Stimulated activated CD8-positive, alpha-beta memory T cell treated with anti-CD3 and anti-CD28 coated beads, Interleukin-7, amount 100 ng/mL, for 4 hours (primary cell): ENCODE data around the gene PHGDH.
"Not testable (repeated sequence)": the region's sequence is repeated elsewhere in the genome, so short reads cannot be mapped to it uniquely, and the experiment has no call there.

ENCODE experiments used
- DNase-seq, 2 donors: peaks; one replicate each; pipeline ENCODE4 v3.0.0-alpha.2; 2020; ENCODE audit warnings: low read depth in 2 of 2

Gene PHGDH

DNA sequence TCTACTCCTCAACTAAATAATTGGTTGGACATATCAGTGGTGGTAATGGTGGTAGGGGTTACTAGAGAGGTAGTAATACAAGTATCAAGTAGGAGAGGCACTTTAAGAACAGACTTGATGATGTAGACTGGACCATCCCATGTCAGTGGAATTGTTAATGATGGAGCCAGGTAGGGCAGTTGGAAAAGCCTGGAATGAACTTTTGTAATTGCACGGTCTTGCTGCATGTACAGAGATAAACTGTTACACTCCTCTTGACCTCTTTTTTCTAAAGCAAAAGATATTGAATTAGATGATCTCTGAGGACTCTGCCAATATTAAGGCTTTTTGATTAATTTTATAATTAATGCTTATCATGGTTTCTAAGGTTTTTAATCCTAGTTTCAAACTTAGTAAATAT lies 51.2 kb downstream of the PHGDH start:
- no peak for DNase-seq

DNA sequence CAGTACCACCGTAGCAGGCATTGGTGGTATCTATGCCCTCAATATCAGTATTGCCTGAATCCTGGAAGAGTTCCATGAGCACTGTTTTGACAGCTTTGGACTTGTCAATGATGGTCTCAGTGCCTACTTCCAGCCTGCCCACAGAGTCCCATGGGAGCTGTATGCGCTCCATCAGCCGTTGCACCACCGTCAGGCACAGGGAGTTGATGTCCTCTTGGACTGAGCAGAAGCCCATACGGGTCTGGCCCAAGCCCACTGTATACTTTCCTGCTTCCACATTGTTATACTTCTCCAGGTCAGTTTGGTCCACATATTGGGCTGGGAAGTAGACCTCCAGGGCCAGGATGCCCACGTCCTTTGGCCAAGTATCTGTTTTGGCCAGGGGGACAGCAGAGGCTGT lies 52.5 kb downstream of the PHGDH start:
- no peak for DNase-seq

DNA sequence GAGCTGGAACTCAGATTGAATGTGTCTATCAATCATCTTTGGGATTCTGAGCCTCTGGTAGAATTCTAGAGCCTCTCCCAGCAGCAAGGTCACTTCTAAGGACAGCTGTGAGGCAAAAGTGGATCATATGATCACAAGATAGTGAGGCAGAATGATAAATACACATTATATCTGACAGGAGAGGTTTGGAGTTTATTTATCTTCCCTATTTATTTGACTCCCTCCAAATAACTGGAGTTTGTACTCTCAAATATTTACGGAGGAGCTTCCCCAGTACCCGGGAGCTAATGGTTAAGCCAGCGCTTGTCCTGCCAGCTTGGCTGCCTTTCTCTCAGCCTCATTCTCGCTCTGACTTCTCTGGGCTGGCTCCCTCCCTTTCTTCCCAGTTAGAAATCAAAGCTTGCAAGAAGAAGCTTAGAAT lies 54.6 kb downstream of the PHGDH start:
- no peak for DNase-seq

DNA sequence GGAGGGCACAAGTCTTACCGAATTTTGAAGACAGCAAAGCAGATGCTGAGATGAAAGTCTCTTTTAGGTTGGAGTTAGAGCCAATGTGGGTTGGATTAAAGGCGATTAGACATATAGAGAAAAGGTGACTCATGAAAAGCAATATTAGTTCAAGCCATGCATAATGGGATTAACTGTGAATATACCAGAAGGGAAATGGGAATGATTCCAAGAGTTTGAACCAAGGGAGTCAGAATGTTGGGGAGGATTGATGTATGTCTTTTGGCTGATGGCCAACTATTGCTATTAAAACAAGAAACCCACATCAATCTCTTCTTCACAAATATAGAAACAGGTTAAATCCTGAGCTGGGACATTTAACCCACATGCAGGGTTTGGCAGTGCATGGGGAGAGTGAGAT lies 55.8 kb downstream of the PHGDH start:
- no peak for DNase-seq

DNA sequence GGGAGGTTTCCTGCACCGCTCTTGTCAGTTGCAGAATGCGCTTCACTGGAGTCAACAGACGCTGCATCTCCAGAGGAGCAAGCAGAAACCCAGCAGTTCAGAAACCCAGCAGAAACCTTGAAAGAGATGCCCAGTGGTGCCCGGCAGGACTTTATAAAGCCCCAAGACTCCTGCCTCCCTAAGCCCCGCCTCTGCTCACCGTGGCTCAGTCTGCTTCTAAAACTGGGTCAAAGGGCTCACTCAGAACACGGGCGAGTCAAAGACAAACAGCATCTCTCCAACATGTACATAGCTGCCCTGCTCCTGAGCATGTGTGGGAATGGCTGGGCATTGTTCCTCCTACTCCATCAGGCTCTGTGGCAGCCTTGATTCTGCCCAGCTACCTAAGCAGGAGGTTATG lies 57.0 kb downstream of the PHGDH start, which contains the start of gene HMGCS2:
HMGCS2 (minus strand) TSS at position 128 of the 400 bp plus-strand sequence; CDS start at position 67, 61 bp downstream.
- no peak for DNase-seq

DNA sequence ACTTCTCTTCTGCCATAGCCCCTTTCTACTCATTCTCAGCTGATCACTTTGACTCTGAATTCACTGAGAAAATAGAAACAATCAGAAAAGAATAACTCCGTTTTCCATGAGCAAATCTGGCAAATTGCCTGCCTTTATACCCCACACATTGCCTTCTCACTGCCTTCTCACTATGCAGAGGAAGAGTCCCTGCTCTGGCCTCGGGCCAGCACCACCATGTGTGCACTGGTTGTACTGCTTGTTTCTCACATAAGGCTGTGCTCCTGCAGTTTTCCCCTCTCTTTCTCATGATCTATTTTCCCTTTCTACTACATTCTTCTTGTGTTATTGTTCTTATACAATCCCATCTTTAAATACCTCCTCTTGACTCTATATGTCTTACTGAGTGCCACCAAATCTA lies 59.3 kb downstream of the PHGDH start:
- no peak for DNase-seq

DNA sequence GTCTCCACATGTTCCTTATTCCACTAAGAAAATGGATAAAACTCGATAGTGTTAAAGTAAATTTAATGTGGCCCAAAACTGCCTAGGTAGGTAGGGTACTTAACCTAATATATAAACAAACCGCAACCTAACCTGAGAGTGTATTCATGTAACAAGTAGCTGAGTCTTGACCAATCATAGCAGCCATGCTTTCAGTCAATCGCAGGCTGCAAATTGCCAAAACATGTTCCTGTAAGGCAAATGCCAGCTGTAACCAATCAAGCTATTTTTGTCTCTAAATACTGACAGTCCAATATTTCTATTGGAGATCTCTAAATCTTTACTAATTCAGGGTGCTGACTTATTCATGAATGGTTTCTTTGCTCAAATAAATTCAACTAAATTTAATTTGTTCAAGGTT lies 60.0 kb downstream of the PHGDH start:
- DNase-seq = no peak

DNA sequence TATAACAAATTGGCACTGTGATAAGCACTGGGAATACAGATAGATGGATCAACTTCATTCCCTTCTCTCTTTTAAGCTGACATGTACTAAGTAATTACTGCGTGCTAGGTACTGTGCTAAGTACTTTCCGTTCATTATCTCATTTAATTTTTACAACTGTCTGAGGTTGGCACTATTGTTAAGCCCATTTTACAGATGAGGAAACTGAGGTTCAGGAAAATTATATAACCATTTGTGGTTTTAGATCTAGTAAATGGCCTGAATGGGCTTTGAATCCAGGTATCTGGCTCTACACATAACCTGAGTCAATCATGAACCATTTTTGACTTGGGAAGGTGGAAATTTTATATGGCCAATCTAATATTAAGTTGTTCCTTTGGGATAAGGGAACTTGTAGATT lies 60.6 kb downstream of the PHGDH start:
- no peak for DNase-seq

DNA sequence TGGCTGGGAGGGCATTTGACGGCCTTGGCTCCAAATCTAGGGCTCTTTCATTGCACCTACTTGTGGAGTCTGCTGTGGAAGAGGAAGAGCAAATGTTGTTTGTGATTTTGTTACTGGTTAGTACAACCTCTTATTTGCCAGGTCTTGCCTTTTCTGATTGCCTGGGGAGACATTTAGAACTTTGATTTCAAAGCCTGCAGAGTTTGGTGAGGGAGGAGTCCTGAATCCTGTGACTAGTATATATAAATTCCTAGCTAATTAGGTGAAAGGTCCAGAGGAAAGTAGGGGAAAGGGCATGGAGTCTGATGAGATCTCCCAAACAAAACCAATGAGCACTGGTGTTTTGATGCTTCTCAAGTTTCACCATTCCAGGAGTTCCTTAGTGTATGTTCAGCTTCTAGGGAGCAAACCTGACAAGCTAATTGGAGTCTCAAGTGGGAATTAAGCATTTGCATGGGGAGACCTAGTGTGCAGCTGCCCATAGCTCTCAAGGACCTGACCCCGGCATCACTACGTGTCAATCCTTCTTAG lies 62.0 kb downstream of the PHGDH start:
- no peak for DNase-seq

DNA sequence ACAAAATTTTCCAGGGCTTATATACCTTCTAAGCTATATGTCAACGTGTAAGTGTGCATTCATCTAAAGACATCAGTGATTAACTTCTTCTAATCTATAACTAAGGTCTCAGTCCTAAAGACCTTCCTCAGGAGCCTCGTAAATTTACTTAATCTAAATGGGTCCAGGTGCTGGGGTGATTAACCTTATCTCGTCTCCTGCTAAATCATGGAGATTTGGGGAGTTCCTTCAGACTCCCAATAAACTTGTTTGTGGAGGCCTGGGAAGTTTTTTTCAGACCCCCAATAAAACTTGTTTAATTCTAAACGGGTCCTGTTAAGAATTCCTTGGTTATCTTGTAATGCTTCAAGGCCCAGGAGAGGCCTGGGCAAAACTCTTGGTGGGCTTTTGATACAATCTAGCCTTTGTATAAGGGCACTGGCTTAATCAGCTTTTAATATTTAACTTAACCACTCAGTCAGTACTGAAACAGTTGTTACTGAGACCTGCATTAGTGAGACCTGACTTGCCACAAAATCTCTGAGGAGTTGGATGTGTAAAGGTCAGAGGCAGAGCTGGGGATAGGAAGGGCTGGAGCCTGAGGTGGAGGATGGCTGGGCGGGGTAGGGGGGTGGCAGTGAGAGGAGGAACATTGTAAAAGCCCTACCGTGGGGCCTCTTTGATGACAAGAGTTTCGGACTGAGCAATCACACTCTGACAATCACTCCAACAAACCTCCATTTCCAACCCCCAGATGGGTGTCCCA lies 63.2 kb downstream of the PHGDH start:
- no peak for DNase-seq

DNA sequence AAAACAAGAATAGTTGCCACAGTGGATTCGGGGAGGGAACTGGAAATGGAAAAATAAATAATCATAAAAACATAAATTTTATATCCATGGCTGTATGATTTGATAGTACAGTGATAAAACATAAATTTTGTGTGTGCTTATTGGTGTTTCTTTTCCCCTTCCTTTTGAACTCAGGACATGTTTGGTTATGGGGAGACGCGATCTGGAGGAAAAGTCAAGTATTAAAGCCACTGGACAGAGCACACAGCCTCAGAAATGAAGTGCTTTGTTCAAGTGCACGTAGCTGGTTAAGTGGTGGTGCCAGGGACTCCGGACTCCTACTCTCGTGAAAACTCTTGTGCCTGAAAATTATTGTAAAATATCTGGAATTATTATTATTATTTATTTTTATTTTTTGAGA lies 66.6 kb downstream of the PHGDH start:
- DNase-seq = no peak

DNA sequence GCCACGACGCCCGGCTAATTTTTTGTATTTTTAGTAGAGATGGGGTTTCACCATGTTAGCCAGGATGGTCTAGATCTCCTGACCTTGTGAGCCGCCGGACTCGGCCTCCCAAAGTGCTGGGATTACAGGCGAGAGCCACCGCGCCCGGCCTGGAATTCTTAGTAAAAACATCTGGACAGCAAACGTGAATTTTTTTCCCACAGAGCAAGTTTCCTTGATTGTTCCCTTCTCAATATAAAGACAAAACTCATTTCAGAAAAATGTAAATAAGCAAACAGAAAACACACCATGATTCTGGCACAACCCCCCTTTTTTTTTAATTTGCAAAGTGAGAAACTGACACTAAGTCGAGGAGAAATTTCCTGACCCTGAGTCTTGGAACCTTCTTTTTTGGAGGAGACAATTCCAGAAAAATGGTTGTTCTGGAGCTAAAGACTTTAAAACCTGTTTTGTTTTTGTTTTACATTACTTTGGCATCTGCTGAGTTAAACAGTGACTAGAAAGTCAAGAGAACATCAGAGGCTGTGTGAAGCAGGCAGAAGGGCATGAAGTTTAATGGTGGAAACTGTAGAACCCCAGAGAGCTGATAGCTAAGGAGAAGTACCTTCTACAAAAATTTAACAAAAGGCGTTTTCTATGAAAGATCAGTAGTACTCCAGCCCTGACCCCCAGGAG lies 67.3 kb downstream of the PHGDH start:
- no peak for DNase-seq

DNA sequence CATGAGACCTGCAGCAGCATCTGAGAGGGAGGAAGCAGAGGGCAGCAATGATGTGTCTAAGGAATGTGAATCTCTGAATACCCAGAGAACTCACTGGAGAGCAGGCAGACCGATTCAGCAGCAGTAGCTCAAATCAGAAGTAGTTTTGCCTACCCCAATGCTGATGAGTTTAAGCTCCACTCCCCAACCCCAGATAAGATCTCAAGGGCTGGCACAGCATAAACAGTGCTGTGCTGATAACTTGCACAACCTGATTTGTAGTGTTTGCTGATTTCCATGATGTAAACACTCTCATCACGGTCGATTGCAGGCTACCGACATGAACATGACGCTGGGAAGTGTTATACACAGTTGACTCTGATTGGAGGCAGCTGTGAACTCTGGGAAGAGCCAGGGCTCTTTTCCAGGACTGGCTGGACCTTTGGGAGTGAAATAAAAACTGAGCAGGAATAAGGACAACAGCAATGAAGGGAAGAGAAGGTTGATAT lies 68.2 kb downstream of the PHGDH start:
- DNase-seq = no peak

DNA sequence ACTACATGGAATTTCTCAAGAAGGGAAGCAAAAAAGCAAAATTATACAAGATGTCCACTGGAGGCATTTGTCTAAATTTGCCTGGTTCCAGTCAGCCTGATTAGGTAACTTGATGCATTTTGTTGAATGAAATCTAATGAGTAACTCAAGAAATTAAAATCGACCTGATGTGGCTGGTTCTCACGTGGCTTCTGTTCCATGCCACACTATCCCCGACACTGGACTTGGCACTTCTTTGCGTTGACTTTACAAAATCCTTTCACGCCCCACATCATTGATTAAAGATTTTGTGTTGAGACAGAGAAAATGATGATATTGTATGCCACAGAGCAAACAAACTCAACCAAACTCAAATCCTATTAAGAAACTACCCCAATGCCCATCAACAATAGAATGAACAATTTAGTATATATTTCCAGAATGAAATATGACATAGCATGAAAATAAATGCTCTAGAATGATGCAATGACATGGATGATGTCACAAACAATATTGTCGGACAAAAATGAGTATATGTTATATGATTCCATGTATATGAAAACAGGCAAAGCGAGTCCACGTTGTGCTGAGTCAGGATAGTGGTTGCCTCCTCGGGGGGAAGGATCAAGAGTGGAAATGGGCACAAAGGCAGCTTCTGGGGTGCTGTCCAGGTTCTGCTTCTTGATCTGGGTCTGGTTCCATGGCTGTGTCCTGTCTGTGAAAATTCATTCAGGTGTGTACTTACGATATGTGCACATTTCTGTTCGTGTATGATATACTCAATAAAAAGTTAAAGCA lies 69.9 kb downstream of the PHGDH start:
- no peak for DNase-seq

DNA sequence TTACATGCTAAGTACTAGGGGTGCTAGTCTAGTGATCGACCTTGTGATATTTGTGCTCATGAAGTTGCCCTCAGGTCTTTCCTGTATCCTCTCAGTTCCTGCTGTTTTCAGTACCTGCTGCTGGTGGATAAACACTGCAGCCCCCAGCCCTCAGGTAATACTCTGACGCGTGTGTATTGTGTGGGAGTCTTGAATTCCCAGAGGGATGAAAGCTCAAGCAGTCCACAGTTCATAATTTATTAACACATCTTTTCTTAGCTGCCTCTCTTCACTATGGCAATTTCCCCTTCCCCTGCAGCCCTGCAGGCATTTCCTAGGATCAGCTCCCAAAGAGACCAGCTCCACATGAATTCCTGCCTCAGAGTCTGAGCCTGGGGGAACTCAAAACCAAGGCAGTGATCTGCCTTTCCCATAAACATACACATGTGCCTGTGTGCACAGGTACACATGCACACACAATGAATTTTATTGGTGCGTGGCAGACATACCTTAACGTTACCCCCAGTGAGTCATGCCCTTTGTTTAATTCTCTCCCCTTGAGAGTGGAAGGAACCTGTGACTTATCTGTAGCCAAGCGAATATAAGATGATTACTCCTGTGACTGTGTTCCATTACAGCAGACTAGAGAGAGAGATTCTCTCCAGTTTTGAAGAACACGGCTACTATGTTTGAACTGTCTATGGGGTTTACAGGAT lies 71.0 kb downstream of the PHGDH start:
- no peak for DNase-seq

DNA sequence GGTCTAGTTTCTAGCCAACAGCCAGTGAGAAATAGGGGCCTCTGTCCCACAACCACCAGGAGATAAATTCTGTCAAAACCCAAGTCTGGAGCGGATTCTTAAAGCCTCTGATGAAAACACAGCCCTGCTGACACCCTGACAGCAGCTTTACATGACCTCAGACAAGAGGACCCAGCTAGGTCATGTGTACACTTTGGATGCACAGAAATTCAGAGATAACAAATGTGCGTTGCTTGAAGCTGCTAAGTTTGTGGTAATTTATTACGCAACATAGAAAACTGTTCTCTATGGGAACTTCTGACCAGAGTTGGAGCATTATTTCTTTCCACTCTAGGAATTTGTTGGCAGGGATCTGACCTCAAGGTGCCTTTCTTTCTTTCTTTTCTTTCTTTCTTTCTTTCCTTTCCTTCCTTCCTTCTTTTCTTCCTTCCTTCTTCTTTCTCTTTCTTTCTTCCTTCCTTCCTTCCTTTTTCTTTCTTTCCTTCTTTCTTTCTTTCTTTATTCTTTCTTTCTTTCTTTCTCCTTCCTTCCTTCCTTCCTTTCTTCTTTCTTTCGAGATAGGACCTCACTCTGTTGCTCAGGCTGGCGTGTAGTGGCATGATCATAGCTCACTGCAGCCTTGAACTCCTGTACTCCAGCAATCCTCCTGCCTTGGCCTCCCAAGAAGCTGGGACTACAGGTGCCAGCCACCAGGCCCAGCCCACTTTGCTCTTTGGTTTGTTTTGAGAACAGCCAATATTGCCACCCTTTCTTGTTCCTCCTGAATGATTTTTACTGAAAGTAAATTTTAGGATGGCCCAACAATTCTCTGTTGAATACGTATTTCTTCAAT lies 71.8 kb downstream of the PHGDH start:
- no peak for DNase-seq

DNA sequence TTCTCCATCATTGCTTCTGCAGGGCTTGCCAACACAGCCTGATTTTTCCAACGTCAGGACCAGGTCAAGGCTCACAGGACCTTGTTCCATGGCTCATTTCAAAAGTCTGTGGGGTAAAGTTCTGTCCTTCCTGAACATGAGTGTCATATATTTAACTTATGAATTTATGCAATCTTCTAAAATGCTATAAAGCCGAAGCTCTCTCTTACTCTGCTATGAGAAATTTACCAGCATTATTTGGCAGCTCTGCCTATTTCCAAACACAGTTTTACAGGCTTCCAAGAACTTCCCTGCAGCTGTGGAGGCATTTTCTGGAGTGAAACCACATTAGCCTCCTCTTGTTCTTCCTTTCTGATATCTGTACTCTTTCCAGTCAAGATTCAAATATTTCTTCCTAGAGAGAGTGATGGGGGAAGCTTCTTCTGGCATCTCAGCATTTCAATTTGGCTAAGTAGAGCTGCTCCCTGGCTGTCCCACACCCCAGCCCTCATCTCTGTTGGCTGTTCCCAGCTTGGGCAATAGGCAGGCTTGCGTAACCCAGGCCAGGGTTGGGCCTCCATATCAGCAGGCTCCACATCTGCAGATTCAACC lies 72.6 kb downstream of the PHGDH start:
- DNase-seq = no peak

DNA sequence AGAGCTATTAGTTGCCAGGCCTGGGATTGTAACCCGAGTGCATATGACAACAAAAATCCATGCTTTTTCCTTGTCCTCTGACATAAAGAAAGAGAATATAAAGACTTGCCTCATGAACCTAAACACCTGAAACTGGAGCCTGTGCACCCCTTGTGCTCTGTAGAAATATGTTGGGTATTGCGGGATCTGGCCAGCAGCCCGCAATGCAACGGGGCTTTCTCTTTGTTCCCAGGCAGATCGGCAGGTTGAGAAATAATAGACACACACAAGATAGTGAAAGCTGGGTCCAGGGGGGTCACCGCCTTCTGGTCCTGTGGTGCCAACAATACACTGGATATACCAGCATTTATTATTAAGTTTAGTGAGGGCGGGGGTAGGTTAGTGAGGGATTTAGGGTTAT lies 74.3 kb downstream of the PHGDH start:
- not testable (repeated sequence) for DNase-seq

DNA sequence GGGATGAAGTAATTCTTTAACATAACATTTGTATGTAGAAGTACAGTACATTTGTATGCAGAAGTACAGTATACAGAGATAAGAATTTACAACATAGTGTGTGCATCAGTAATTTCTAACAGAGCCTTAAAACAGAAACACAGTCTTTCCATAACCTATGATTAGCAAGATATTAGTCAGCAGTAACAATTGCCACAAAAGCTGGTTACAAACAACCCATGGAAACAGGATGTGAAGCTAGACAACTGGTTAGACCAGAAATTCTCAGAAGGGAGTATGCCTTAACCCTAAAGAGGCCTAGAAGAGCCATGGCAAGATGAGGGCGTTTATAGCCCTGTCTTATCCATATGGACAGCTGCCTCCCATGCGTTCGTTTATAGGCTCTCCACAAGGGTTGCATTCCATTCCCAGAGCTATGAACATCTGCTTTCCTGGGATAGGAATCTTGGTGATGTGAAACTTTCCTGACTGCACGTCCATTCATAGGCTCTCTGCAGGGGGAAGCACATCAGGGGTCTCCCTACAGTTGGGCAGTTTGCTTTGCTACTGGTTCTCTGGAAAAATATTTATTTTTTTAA lies 74.8 kb downstream of the PHGDH start:
- DNase-seq = not testable (repeated sequence)

DNA sequence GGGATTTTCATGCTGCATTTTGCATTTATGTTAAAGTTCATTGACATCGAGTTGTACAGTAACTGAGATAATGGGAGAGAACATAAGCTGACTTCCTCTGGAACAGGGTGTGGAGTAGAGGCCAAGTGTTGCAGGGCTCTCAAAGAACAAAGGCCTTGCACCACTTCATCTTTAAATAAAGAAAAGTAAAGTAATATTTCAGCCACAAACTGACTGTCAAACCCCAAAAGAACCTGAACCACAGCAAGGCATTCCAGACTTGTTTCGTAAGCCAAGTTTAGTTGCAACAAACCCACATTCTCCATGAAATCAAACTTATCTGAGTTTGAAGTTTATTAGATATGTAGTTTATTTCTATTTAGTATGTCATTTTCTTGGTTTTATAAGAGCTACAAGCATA lies 76.0 kb downstream of the PHGDH start:
- DNase-seq = no peak
